ENCODE data around the gene FOXJ3.

DNA sequence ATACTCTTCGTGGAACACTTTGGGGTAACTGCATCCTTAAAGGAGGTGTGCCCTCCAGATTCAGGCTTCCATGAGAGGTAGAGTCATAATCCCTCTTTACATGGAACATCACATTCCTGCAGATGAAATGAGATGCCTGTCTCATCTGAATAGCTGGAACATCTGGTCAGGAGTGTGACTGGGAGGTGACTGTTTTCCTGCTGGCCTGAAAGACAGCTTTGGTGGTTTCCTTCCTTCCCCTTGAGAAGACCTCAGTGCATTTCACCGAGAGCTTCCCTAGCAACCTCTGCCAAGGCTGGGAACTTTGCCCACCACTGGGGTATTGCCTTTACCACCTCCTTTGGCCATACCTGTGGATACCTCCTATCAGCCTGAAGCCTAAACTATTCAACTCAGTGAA lies 123.8 kb downstream of the FOXJ3 start:
- TF ChIP-seq, protein P1, sequence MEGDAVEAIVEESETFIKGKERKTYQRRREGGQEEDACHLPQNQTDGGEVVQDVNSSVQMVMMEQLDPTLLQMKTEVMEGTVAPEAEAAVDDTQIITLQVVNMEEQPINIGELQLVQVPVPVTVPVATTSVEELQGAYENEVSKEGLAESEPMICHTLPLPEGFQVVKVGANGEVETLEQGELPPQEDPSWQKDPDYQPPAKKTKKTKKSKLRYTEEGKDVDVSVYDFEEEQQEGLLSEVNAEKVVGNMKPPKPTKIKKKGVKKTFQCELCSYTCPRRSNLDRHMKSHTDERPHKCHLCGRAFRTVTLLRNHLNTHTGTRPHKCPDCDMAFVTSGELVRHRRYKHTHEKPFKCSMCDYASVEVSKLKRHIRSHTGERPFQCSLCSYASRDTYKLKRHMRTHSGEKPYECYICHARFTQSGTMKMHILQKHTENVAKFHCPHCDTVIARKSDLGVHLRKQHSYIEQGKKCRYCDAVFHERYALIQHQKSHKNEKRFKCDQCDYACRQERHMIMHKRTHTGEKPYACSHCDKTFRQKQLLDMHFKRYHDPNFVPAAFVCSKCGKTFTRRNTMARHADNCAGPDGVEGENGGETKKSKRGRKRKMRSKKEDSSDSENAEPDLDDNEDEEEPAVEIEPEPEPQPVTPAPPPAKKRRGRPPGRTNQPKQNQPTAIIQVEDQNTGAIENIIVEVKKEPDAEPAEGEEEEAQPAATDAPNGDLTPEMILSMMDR (IDR thresholded peaks at IDR 0.05; ENCODE audit: poor library complexity) = no peak
- TF ChIP-seq EZH2phosphoT487 (IDR thresholded peaks at IDR 0.05; ENCODE audit: low read depth, severe bottlenecking, unreplicated experiment) = no peak
